PFSK-1 (cell line): ENCODE measurements around the gene ROBO1.

Source experiments
- POLR2AphosphoS5 ChIP-seq: IDR thresholded peaks from 2 replicates; pipeline ENCODE4 v1.6.1; 2012; ENCODE audit warnings: low read depth, mild to moderate bottlenecking, control low read depth, low read length, moderate library complexity
- TAF1 ChIP-seq: IDR thresholded peaks from 2 replicates; pipeline ENCODE4 v1.6.1; 2012; ENCODE audit warnings: low read length, control low read depth, borderline replicate concordance; ENCODE audit not compliant: insufficient read depth

GRCh38 chr3:79586232-79586631 lies 181.6 kb downstream of the ROBO1 start:
- no peak for TF ChIP-seq POLR2AphosphoS5
- TF ChIP-seq TAF1 = no peak
